PFSK-1 (cell line): Measurements from ENCODE around the gene ATP2B2.

Experiments
- POLR2AphosphoS5 ChIP-seq: IDR thresholded peaks from 2 replicates; pipeline ENCODE4 v1.6.1; 2012; ENCODE audit warnings: low read depth, mild to moderate bottlenecking, control low read depth, low read length, moderate library complexity
- TAF1 ChIP-seq: IDR thresholded peaks from 2 replicates; pipeline ENCODE4 v1.6.1; 2012; ENCODE audit warnings: low read length, control low read depth, borderline replicate concordance; ENCODE audit not compliant: insufficient read depth
- TF ChIP-seq, protein P1 (sequence below), 2 experiments: IDR thresholded peaks; 2 replicates each; pipeline versions ENCODE4 v1.6.1 to v1.8.0; 2011 to 2012; ENCODE audit warnings: low read depth in 2 of 2, low read length in 2 of 2, control low read depth in 1 of 2, inconsistent platforms in 1 of 2, mild to moderate bottlenecking in 1 of 2, moderate library complexity in 1 of 2; ENCODE audit not compliant: insufficient read depth in 1 of 2

- TF ChIP-seq TAF1 (no peak), POLR2AphosphoS5 (no peak)
- TF ChIP-seq, protein P1, sequence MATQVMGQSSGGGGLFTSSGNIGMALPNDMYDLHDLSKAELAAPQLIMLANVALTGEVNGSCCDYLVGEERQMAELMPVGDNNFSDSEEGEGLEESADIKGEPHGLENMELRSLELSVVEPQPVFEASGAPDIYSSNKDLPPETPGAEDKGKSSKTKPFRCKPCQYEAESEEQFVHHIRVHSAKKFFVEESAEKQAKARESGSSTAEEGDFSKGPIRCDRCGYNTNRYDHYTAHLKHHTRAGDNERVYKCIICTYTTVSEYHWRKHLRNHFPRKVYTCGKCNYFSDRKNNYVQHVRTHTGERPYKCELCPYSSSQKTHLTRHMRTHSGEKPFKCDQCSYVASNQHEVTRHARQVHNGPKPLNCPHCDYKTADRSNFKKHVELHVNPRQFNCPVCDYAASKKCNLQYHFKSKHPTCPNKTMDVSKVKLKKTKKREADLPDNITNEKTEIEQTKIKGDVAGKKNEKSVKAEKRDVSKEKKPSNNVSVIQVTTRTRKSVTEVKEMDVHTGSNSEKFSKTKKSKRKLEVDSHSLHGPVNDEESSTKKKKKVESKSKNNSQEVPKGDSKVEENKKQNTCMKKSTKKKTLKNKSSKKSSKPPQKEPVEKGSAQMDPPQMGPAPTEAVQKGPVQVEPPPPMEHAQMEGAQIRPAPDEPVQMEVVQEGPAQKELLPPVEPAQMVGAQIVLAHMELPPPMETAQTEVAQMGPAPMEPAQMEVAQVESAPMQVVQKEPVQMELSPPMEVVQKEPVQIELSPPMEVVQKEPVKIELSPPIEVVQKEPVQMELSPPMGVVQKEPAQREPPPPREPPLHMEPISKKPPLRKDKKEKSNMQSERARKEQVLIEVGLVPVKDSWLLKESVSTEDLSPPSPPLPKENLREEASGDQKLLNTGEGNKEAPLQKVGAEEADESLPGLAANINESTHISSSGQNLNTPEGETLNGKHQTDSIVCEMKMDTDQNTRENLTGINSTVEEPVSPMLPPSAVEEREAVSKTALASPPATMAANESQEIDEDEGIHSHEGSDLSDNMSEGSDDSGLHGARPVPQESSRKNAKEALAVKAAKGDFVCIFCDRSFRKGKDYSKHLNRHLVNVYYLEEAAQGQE (IDR thresholded peaks at IDR 0.05; ENCODE audit: insufficient read depth in 1 of 2, low read depth in 2 of 2, low read length in 2 of 2) = no peak
These were observed 146.9 kb downstream of the ATP2B2 start for GRCh38 chr3:10358309-10358980.
